Coronary artery (tissue), 2 donors: Measurements from ENCODE around the gene OVCA2.
A peak's percentile ranks its signal among the peaks of the same experiment; 100 is the strongest.

ENCODE experiments used
- DNase-seq: peaks from one replicate; pipeline ENCODE4 v3.0.0-alpha.2; 2017; ENCODE audit warnings: low spot score
- H3K27ac ChIP-seq, 2 donors: fragments of 200-600 bp; sonication (generic); one replicate each; pipeline ENCODE4 v1.5.1; 2016 to 2019
- H3K4me3 ChIP-seq: fragments of 200-600 bp; sonication (generic); 2 replicates; pipeline ENCODE4 v1.5.1; 2016; ENCODE audit warnings: mild to moderate bottlenecking, moderate library complexity
- CTCF ChIP-seq: fragments of 200-600 bp; sonication (generic); IDR thresholded peaks from one replicate; pipeline ENCODE4 v1.5.1; 2019; ENCODE audit warnings: antibody characterized with exemption

Gene OVCA2

GRCh38 chr17:2075336-2076086 is 33.7 kb downstream of the OVCA2 start:
- Histone ChIP-seq H3K4me3 (no peak overlapping the region), H3K27ac (peak overlapping the region in 1 of 2 donors; percentile 69)
- DNase-seq = no peak
- no peak for TF ChIP-seq CTCF

- H3K27ac ChIP-seq = peak overlapping the region in 1 of 2 donors; percentile 69
- no peak for TF ChIP-seq CTCF
- DNase-seq = no peak
- no peak overlapping the region for H3K4me3 ChIP-seq
Measured at GRCh38 chr17:2076087-2076984, 34.5 kb downstream of the OVCA2 start.

- H3K27ac ChIP-seq = peak overlapping the region in 1 of 2 donors; percentile 69
- no peak for TF ChIP-seq CTCF
- no peak for DNase-seq
- no peak overlapping the region for H3K4me3 ChIP-seq
Measured at GRCh38 chr17:2077040-2077439, 35.2 kb downstream of the OVCA2 start.

- TF ChIP-seq CTCF = no peak
Measured at GRCh38 chr17:2081564-2081963, 39.7 kb downstream of the OVCA2 start.

GRCh38 chr17:2082003-2082781 is 40.4 kb downstream of the OVCA2 start:
- no peak for TF ChIP-seq CTCF
- no peak for DNase-seq
- H3K4me3 ChIP-seq = no peak overlapping the region
- H3K27ac ChIP-seq = no peak overlapping the region

More at GRCh38 chr17:2081564-2081963, 39.7 kb downstream of the OVCA2 start:
- no peak overlapping the region for H3K27ac ChIP-seq
- H3K4me3 ChIP-seq = no peak overlapping the region
- DNase-seq = no peak

GRCh38 chr17:2083613-2084035 is 41.8 kb downstream of the OVCA2 start:
- H3K4me3 ChIP-seq = no peak overlapping the region
- no peak for TF ChIP-seq CTCF
- H3K27ac ChIP-seq = peak overlapping the region; percentile 58 to 86
- no peak for DNase-seq
